ENCODE results near the gene ADARB1.

Gene ADARB1

DNA sequence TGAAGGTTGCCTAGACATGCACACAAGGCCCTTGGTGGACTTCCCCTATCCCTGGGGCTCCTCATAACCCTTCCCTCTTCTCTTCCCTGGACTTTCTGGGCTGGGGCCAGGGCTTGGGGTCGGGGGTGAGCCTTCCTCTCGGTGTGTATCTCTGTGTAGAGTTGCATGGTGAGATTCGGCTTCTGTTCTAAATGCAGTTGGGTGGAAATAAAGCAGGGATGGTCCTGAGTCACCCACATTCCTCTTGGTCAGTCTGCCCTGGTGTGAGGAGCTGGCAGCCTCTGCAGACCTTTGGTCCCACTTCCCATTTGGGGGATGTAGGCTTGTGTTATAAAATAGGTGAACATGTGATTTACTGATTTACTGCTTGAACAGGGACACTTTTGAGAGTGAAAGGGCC, 38.0 kb downstream of the ADARB1 start:
- no peak for DNase-seq (ENCODE audit: low read depth in 1 of 2, low spot score in 1 of 2)

GRCh38 chr21:45113543-45113942, 39.2 kb downstream of the ADARB1 start:
- DNase-seq (ENCODE audit: low read depth in 1 of 2, low spot score in 1 of 2), result no peak

- no peak for DNase-seq (ENCODE audit: low read depth in 1 of 2, low spot score in 1 of 2)
Measured at GRCh38 chr21:45114072-45114471, 39.7 kb downstream of the ADARB1 start.

- no peak for DNase-seq (ENCODE audit: low read depth in 1 of 2, low spot score in 1 of 2)
Measured at GRCh38 chr21:45114475-45114874, 40.1 kb downstream of the ADARB1 start.

- no peak for DNase-seq (ENCODE audit: low read depth in 1 of 2, low spot score in 1 of 2)
Measured at GRCh38 chr21:45115141-45115540, 40.8 kb downstream of the ADARB1 start.

DNA sequence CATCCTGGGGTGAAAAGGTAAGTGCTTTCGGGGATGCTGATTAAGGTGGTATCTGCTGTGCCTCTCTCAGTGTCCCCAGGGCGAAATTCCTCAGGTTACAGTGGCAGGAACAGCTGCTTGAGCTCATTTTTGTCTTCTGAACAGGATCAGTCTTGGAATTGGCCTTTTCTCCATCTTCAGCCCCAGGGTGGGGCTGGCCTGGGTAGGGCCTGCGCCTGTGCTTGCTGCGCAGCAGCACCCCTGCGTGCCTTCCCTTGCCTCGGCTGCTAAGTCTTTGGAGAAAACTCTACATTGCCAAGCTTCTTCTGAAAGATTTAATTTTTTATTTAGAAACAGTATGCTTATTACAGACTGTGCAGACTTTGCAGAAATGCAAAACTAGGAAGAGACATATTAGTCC, 41.7 kb downstream of the ADARB1 start:
- DNase-seq (ENCODE audit: low read depth in 1 of 2, low spot score in 1 of 2), result no peak

DNA sequence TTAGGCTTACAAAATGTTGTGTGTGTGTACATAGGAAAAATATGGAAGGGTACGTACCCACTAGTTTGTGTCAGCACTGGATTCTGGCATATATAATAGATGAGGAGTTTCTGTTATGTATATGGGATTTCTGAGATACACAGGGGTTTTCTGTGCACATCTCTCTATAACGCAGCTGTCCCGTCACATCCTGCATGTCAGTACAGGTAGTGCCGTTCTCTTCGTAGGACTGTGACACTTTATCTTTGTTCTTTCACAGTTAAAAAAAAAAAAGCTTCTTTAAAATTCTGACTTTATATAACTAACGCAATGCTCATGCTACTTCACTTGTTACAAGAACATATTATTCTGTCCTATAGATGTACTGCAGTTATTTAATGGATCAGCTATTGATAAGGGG, 42.9 kb downstream of the ADARB1 start:
- DNase-seq (ENCODE audit: low read depth in 1 of 2, low spot score in 1 of 2), result no peak

- no peak for DNase-seq (ENCODE audit: low read depth in 1 of 2, low spot score in 1 of 2)
Measured at GRCh38 chr21:45118099-45118498, 43.7 kb downstream of the ADARB1 start.

DNA sequence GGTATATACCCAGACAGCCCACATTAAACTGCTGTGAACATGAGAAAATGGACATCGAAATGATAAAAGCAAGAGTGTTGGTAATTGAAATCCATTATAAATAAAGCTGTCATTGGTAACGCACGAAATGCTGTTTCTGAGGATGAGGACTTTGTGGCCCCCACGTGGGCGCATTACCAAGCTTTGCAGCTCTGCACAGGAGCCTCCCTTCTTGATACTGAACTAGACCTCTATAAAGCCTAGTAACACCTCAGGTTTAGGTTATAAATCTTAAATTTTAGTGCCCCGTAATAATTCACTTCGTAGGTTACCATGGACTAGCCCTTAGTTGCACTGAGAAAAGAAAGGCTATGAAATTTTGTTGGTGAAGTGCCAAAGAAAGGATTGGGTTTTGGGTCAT, 45.4 kb downstream of the ADARB1 start:
- no peak for DNase-seq (ENCODE audit: low read depth in 1 of 2, low spot score in 1 of 2)

DNA sequence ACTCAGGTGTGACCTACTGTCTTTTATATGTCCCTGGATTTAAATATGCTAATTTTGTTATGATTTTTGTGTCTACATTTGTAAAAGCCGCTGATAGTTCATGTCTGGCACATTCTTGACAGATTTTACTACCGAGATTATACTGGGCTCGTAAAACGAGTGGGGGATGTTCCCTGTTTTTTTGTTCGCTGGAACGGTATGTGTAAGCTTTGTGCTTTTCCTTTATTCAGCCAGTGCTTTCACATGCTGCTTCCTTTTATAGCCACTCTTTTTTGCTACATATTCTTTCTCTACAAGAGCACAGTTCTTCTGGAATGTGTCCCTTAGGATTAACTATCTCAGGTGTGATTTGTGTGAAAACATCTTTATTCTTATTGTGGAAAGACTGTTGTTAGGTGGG, 46.6 kb downstream of the ADARB1 start:
- no peak for DNase-seq (ENCODE audit: low read depth in 1 of 2, low spot score in 1 of 2)

DNA sequence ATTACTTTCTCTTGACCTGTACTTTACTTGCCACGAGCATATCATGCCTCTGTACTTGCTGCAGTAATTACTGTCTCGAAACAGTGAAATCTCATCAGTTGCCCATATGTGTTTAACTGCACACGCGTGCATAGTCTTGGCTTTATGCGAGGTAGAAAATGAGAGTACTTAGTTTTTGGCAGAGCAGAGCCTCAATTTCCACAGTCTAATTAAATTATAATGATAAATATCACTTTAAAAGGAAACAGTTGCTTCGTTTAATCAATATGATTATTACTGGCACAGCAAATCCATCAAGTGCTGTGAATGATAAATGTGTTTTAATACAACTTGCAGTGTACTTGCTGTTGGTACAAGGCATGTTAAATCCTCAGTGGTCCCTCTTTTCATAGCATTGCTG, 47.6 kb downstream of the ADARB1 start:
- DNase-seq (ENCODE audit: low read depth in 1 of 2, low spot score in 1 of 2), result no peak

DNA sequence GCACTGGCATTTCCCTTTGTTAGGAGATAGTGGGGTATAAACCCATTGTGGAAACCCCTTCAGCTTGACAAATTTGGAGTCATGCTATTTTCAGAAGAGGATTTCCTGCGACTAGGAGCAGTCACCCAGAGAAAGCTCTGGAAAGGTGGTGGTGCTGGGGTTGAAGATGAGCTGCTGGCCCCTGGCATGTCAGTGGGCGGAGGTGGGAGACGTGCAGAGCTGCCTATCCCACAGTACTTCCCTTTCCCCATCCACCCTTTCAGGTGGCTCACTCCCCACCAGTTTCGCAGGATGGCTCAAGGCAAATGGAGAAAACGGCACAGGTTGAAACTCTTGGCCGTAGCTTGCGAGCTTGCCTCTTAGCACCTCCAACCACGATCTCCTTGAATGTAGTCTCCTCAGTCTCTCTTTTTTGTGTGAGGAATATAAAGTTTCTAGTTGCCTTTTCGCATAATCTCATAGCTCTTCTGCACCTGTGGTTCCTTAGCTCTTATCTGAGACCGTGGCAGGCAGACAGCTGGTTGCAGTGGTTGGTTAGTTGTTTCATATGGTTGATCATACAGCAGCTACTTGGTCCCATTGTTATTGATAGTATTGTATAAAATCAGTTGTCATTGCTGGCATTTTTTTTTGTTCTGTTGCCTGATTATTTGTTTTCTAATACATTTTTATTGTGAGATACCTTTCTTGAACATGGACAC, 48.2 kb downstream of the ADARB1 start:
- no peak for DNase-seq (ENCODE audit: low read depth in 1 of 2, low spot score in 1 of 2)

DNA sequence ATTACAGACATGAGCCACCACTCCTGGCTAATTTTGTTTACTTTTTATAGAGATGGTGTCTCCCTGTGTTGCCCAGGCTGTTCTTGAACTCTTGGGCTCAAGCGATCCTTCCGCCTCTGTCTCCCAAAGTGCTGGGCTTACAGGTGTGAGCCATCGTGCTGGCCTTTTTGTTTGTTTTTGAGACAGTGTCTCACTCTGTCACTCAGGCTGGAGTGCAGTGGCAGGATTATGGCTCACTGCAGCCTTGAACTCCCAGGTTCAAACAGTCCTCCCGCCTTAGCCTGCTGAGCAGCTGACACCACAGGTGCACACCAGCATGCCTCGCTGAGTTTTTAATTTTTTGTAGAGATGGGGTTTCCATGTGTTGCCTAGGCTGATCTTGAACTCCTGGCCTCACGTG, 49.1 kb downstream of the ADARB1 start:
- no peak for DNase-seq (ENCODE audit: low read depth in 1 of 2, low spot score in 1 of 2)

GRCh38 chr21:45124596-45124995, 50.2 kb downstream of the ADARB1 start:
- no peak for DNase-seq (ENCODE audit: low read depth in 1 of 2, low spot score in 1 of 2)

DNA sequence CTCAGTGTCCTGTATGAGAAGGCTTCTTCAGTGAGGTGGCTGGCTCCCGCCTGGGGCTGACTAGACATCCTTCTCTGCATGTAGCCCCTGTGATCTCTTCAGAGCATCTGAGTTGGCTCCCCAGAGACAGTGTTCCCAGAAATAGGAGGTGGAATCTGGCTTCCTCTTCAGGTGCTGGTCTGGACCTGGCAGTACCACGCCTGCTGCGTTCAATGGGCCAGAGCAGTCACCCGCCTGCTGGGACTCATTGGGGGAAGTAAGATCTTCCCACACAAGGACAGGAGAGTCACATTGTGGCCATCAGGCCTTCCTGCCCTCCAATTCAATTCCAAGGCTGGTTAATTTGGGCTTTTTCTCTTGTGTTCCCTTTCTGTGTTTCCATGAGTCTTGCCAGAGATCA, 51.0 kb downstream of the ADARB1 start:
- DNase-seq (ENCODE audit: low read depth in 1 of 2, low spot score in 1 of 2), result no peak

- no peak for DNase-seq (ENCODE audit: low read depth in 1 of 2, low spot score in 1 of 2)
Measured at GRCh38 chr21:45126204-45126626, 51.8 kb downstream of the ADARB1 start.

DNA sequence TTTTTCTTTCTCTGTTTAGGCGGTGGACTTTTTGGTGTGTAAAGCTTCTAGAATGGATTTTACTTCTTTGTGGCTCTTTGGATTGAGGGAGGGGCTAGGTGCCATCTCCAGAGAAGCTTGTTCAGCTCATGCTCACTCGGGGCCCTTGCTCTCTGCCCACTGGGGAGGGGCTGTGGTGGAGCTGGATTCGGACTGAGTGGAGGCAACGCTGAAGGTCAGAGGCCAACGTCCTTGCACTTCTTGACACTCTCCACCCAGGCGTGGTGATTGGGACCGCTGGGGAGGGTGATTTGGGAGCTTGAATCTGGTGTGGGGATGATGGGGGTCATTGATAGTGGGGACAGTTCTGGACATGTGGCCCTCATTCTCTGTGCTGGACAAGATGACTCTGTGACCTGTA, 52.6 kb downstream of the ADARB1 start:
- no peak for DNase-seq (ENCODE audit: low read depth in 1 of 2, low spot score in 1 of 2)

- DNase-seq (ENCODE audit: low read depth in 1 of 2, low spot score in 1 of 2), result no peak
Measured at GRCh38 chr21:45127937-45128336, 53.6 kb downstream of the ADARB1 start.

- DNase-seq (ENCODE audit: low read depth in 1 of 2, low spot score in 1 of 2), result peak; percentile 49 to 66
Measured at GRCh38 chr21:45128613-45129188, 54.3 kb downstream of the ADARB1 start.

- DNase-seq (ENCODE audit: low read depth in 1 of 2, low spot score in 1 of 2), result no peak
Measured at GRCh38 chr21:45129189-45129923, 55.0 kb downstream of the ADARB1 start.

DNA sequence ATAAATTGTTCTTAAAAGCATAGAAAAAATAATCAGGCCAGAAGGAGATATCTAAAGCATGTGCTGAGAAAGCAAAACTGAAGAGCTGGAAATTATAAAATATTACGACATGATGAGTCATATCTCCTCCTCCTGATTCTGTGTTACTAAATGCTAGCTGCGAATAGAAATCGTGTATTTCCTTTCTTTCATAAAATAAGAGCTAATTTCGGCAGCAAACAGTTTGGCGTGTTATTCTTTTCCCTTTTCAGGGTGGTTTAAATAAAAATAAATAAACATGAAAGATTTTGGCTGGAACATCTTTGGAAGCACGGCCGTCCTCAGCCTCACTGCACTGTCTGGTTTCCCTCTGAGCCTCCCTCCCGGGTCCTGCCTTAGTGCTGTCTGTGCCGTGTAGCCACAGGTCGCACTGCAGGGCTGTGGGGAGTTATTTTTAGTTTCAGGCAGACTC, 56.0 kb downstream of the ADARB1 start:
- no peak for DNase-seq (ENCODE audit: low read depth in 1 of 2, low spot score in 1 of 2)

GRCh38 chr21:45131537-45131999, 57.2 kb downstream of the ADARB1 start:
- no peak for DNase-seq (ENCODE audit: low read depth in 1 of 2, low spot score in 1 of 2)
